H1 (cell line): Measurements from ENCODE around the gene UCN3. TPM values are rescaled to one million over a fixed set of nuclear protein-coding genes. Genes with fewer than 3 reads are reported as not detected.

Experiments used
- CTCF ChIA-PET: fragments of 300-600 bp; sonication (Branson Sonifier 250); formaldehyde crosslinking; loops from one replicate; lab custom pipeline; 2021; ENCODE audit not compliant: partially characterized antibody; lab: Charles Lee
- POLR2A ChIA-PET: fragments of 300-600 bp; sonication (Branson Sonifier 250); formaldehyde crosslinking; loops from one replicate; lab custom pipeline; 2021; ENCODE audit warnings: inconsistent platforms; ENCODE audit not compliant: partially characterized antibody; lab: Charles Lee
- DNase-seq, 2 experiments: peaks; one replicate each; pipeline versions ENCODE4 v3.0.0 to v3.0.0-alpha.2; 2010 to 2022; ENCODE audit warnings: low spot score in 2 of 2, low read depth in 1 of 2, mixed read lengths in 1 of 2
- FAIRE-seq: peaks from 2 replicates; lab custom pipeline; 2011; peaks lifted over from hg19 to GRCh38; lab: Jason Lieb, UNC
- H2AFZ ChIP-seq: 2 replicates; pipeline ENCODE4 v1.8.1; 2012; ENCODE audit warnings: low read length, inconsistent platforms
- H2AK5ac ChIP-seq: 2 replicates; pipeline ENCODE4 v1.6.1; 2013; ENCODE audit warnings: low read depth, low read length
- H2BK120ac ChIP-seq: replicated peaks from 2 replicates; pipeline ENCODE3; 2013; ENCODE audit warnings: low read depth, low read length, inconsistent platforms
- H2BK12ac ChIP-seq: 2 replicates; pipeline ENCODE4 v1.6.1; 2013; ENCODE audit warnings: low read depth, low read length
- H2BK15ac ChIP-seq: 2 replicates; pipeline ENCODE4 v1.6.1; 2013; ENCODE audit warnings: low read length
- H2BK20ac ChIP-seq: 2 replicates; pipeline ENCODE4 v1.6.1; 2013; ENCODE audit warnings: low read length
- H2BK5ac ChIP-seq: 2 replicates; pipeline ENCODE4 v1.6.1; 2013; ENCODE audit warnings: low read depth, low read length
- H3K14ac ChIP-seq: 2 replicates; pipeline ENCODE4 v1.6.1; 2013; ENCODE audit warnings: inconsistent platforms; ENCODE audit not compliant: insufficient read length
- H3K18ac ChIP-seq: 2 replicates; pipeline ENCODE4 v1.6.1; 2013; ENCODE audit warnings: low read length; ENCODE audit errors: extremely low read depth
- H3K23ac ChIP-seq: 2 replicates; pipeline ENCODE4 v1.6.1; 2013; ENCODE audit warnings: inconsistent platforms; ENCODE audit not compliant: insufficient read length
- H3K23me2 ChIP-seq: 2 replicates; pipeline ENCODE4 v1.6.1; 2013; ENCODE audit warnings: low read depth, low read length
- H3K27ac ChIP-seq: 2 replicates; pipeline ENCODE4 v1.6.1; 2011; ENCODE audit warnings: low read depth, low read length, inconsistent platforms
- H3K27me3 ChIP-seq, 4 experiments: replicated peaks in 1 of 4; 1 replicate in 1 of 4; 2 replicates in 3 of 4; pipeline versions ENCODE4 v1.6.1 to v1.8.1; 2011 to 2013; ENCODE audit warnings: low read length in 3 of 4, mild to moderate bottlenecking in 3 of 4, inconsistent platforms in 2 of 4, mixed read lengths in 2 of 4, moderate library complexity in 1 of 4; ENCODE audit not compliant: control insufficient read depth in 3 of 4, insufficient read depth in 3 of 4; ENCODE audit errors: extremely low read depth in 1 of 4
- H3K36me3 ChIP-seq, 4 experiments: 2 replicates each; pipeline versions ENCODE4 v1.6.1 to v1.8.1; 2011 to 2013; ENCODE audit warnings: mild to moderate bottlenecking in 4 of 4, low read length in 3 of 4, moderate library complexity in 2 of 4, control low read depth in 1 of 4, inconsistent platforms in 1 of 4; ENCODE audit not compliant: insufficient read depth in 4 of 4, control insufficient read depth in 2 of 4
- H3K4ac ChIP-seq: replicated peaks from 2 replicates; pipeline ENCODE3; 2013; ENCODE audit warnings: low read length, low read depth, mixed read lengths, inconsistent platforms; ENCODE audit not compliant: insufficient read length
- H3K4me1 ChIP-seq, 4 experiments: replicated peaks in 1 of 4; 1 replicate in 1 of 4; 2 replicates in 3 of 4; pipeline versions ENCODE4 v1.6.1 to v1.8.1; 2011 to 2013; ENCODE audit warnings: low read length in 3 of 4, inconsistent platforms in 2 of 4, mixed read lengths in 1 of 4; ENCODE audit not compliant: insufficient read depth in 4 of 4, control insufficient read depth in 3 of 4
- H3K4me2 ChIP-seq, 2 experiments: 2 replicates each; pipeline versions ENCODE4 v1.6.1 to v1.8.1; 2011 to 2013; ENCODE audit warnings: low read depth in 2 of 2, low read length in 2 of 2, control low read depth in 1 of 2, inconsistent platforms in 1 of 2, mild to moderate bottlenecking in 1 of 2; ENCODE audit not compliant: insufficient read depth in 1 of 2
- H3K4me3 ChIP-seq, 4 experiments: fragments of 200-600, 300-600 bp in 1 of 4; sonication (generic), shearing (Covaris generic), sonication (Bioruptor Twin) in 1 of 4; 2 replicates each; pipeline versions ENCODE4 v1.5.1 to v1.8.1; 2011 to 2016; ENCODE audit warnings: low read length in 4 of 4, low read depth in 3 of 4, control low read depth in 2 of 4, inconsistent platforms in 2 of 4, mild to moderate bottlenecking in 2 of 4, mixed read lengths in 1 of 4, moderate library complexity in 1 of 4; ENCODE audit not compliant: insufficient read depth in 2 of 4; ENCODE audit errors: extremely low read depth in 1 of 4
- H3K56ac ChIP-seq: replicated peaks from 2 replicates; pipeline ENCODE3; 2013; ENCODE audit warnings: low read depth, mild to moderate bottlenecking, mixed read lengths, low read length, inconsistent platforms; ENCODE audit not compliant: insufficient read length
- H3K79me1 ChIP-seq: 2 replicates; pipeline ENCODE4 v1.6.1; 2013; ENCODE audit warnings: low read depth, low read length, control low read depth
- H3K79me2 ChIP-seq, 2 experiments: 2 replicates each; pipeline versions ENCODE4 v1.6.1 to v1.8.1; 2012 to 2013; ENCODE audit warnings: low read length in 2 of 2, mild to moderate bottlenecking in 2 of 2, inconsistent platforms in 1 of 2; ENCODE audit not compliant: insufficient read depth in 2 of 2, control insufficient read depth in 1 of 2
- H3K9ac ChIP-seq, 4 experiments: replicated peaks in 1 of 4; 1 replicate in 1 of 4; 2 replicates in 3 of 4; pipeline versions ENCODE4 v1.6.1 to v1.8.1; 2011 to 2013; ENCODE audit warnings: low read depth in 3 of 4, low read length in 3 of 4, control low read depth in 2 of 4, mild to moderate bottlenecking in 2 of 4, moderate library complexity in 2 of 4, inconsistent platforms in 1 of 4; ENCODE audit errors: extremely low read depth in 1 of 4
- H3K9me3 ChIP-seq, 2 experiments: 2 replicates each; pipeline versions ENCODE4 v1.6.1 to v1.8.1; 2012 to 2013; ENCODE audit warnings: mild to moderate bottlenecking in 2 of 2, moderate library complexity in 2 of 2, control low read depth in 1 of 2, inconsistent platforms in 1 of 2, low read depth in 1 of 2, low read length in 1 of 2, mixed read lengths in 1 of 2; ENCODE audit not compliant: insufficient read depth in 2 of 2
- H4K20me1 ChIP-seq, 2 experiments: replicated peaks in 1 of 2; 2 replicates each; pipeline versions ENCODE3 to v1.8.1; 2011 to 2013; ENCODE audit warnings: inconsistent platforms in 2 of 2, low read length in 2 of 2, mild to moderate bottlenecking in 1 of 2; ENCODE audit not compliant: insufficient read depth in 2 of 2, control insufficient read depth in 1 of 2
- H4K5ac ChIP-seq: 2 replicates; pipeline ENCODE4 v1.6.1; 2013; ENCODE audit warnings: low read length, low read depth, mixed read lengths, inconsistent platforms; ENCODE audit not compliant: insufficient read length
- H4K8ac ChIP-seq: 2 replicates; pipeline ENCODE4 v1.8.0; 2013; ENCODE audit warnings: mild to moderate bottlenecking, moderate library complexity, low read length, inconsistent platforms; ENCODE audit not compliant: insufficient read depth; ENCODE audit errors: extremely low read depth
- H4K91ac ChIP-seq: replicated peaks from 2 replicates; pipeline ENCODE3; 2013; ENCODE audit warnings: low read length, mixed read lengths, inconsistent platforms; ENCODE audit not compliant: insufficient read length
- CBX5 ChIP-seq: fragments of 300-800, 300-1000 bp; sonication (generic); IDR thresholded peaks from 2 replicates; pipeline ENCODE4 v1.7.1; 2016; ENCODE audit warnings: antibody characterized with exemption, low read length, low read depth
- CEBPB ChIP-seq: IDR thresholded peaks from 2 replicates; pipeline ENCODE4 v1.6.1; 2012; ENCODE audit warnings: low read depth, low read length
- KDM5A ChIP-seq: fragments of 200-600 bp; IDR thresholded peaks from 2 replicates; pipeline ENCODE4 v1.7.1; 2012; ENCODE audit warnings: mild to moderate bottlenecking, low read length, inconsistent platforms, mixed read lengths
- NANOG ChIP-seq: IDR thresholded peaks from 2 replicates; pipeline ENCODE4 v1.6.1; 2011; ENCODE audit warnings: low read length, low read depth, mild to moderate bottlenecking, inconsistent platforms; ENCODE audit not compliant: insufficient read depth, poor library complexity, severe bottlenecking
- NRF1 ChIP-seq: IDR thresholded peaks from 2 replicates; pipeline ENCODE4 v1.6.1; 2011; ENCODE audit warnings: mild to moderate bottlenecking, low read depth, low read length, improper control_type of control experiment
- POU5F1 ChIP-seq: IDR thresholded peaks from 2 replicates; pipeline ENCODE4 v1.6.1; 2011; ENCODE audit warnings: low read depth, mild to moderate bottlenecking, low read length, moderate library complexity
- RAD21 ChIP-seq, 2 experiments: IDR thresholded peaks in 1 of 2; conservative IDR thresholded peaks in 1 of 2; 2 replicates each; pipeline ENCODE4 v1.6.1; 2011; ENCODE audit warnings: low read depth in 2 of 2, low read length in 2 of 2, improper control_type of control experiment in 1 of 2, inconsistent platforms in 1 of 2, mild to moderate bottlenecking in 1 of 2, moderate library complexity in 1 of 2
- RXRA ChIP-seq: IDR thresholded peaks from 2 replicates; pipeline ENCODE4 v1.6.1; 2011; ENCODE audit warnings: low read depth, mild to moderate bottlenecking, low read length, moderate library complexity; ENCODE audit not compliant: insufficient read depth
- SIRT6 ChIP-seq: IDR thresholded peaks from one replicate; pipeline ENCODE4 v1.7.1; 2012; ENCODE audit warnings: low read length, inconsistent platforms
- SP1 ChIP-seq: IDR thresholded peaks from 2 replicates; pipeline ENCODE4 v1.6.1; 2011; ENCODE audit warnings: low read depth, low read length
- SUZ12 ChIP-seq: fragments of 200-600 bp; sonication (generic); IDR thresholded peaks from 2 replicates; pipeline ENCODE4 v1.6.1; 2012; ENCODE audit warnings: mild to moderate bottlenecking, inconsistent platforms, low read length, moderate library complexity, mixed read lengths
- TBP ChIP-seq: IDR thresholded peaks from 2 replicates; pipeline ENCODE4 v1.6.1; 2011; ENCODE audit warnings: low read depth, low read length, improper control_type of control experiment
- YY1 ChIP-seq: IDR thresholded peaks from 2 replicates; pipeline ENCODE4 v1.6.1; 2011; ENCODE audit warnings: low read depth, mild to moderate bottlenecking, low read length
- polyA plus RNA-seq, 7 experiments: library from polyadenylated mRNA; depleted of rRNA in 3 of 7; stranded (reverse) in 5 of 7; unstranded in 2 of 7; fragments of >200 nt in 5 of 7; fragments of 200-250 nt in 2 of 7; gene quantifications; 1 replicate in 5 of 7; 2 replicates in 1 of 7; 4 replicates in 1 of 7; pipeline versions ENCODE4 v1.2.1 to v1.2.3, GENCODE V29; 2011 to 2013; ENCODE audit warnings: missing spikeins in 2 of 7, mixed read lengths in 2 of 7
- total RNA-seq: library from RNA; stranded (reverse); fragmentation: NEBNext Ultra II Directional; extraction: Animal tissue kit (Norgen Biotek cat#: 25700); gene quantifications from 2 replicates; pipeline ENCODE4 v1.2.1, GENCODE V29; 2021

Gene UCN3
- total and polyA plus RNA-seq, 2 of the 8 experiments (the other 6 are each of a cell fraction or from before 2014, with no cell fraction given): not detected

DNA sequence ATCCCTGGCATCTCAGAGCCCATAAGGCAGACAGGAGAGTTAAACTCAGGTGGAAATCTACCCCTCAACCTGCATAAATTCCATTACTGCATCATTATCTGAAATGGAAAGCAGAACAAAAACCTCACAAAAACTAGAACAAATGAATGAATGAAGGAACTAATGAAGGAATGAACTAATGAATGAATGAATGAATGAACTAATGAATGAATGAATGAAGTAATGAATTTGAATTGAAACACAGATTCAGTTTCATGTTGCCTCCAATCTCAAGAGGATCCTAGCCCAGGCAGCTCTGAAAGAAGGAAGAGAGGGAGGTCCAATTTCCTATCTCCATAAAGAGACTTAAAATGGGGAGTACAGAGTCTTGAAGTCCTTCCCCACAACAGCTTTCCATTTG is 1.9 kb upstream of the UCN3 start:
- H3K79me1 ChIP-seq: no peaks in the 10 kb centered on the region
- H3K9ac ChIP-seq: no peak overlapping the region
- no peaks in the 10 kb centered on the region for H3K23me2 ChIP-seq
- H2BK5ac ChIP-seq: no peak overlapping the region
- H3K23ac ChIP-seq: no peak overlapping the region
- no peak overlapping the region for H3K27ac ChIP-seq
- no peak for FAIRE-seq
- H3K14ac ChIP-seq: no peak overlapping the region
- POLR2A ChIA-PET: no interaction called here
- no peak overlapping the region for H3K4ac ChIP-seq
- H3K18ac ChIP-seq: no peak overlapping the region
- no peak overlapping the region for H3K56ac ChIP-seq
- H2AK5ac ChIP-seq: no peak overlapping the region
- no peaks in the 10 kb centered on the region for H3K36me3 ChIP-seq
- H2BK20ac ChIP-seq: no peak overlapping the region
- TF ChIP-seq YY1: no peak
- TF ChIP-seq KDM5A: no peak
- TF ChIP-seq RAD21 (IDR thresholded peaks at IDR 0.05 in 1 of 2, conservative IDR thresholded peaks at IDR 0.05 in 1 of 2; ENCODE audit: low read depth in 2 of 2, low read length in 2 of 2): no peak
- no peak for TF ChIP-seq NANOG
- no peak for TF ChIP-seq TBP
- no peak for TF ChIP-seq RXRA
- TF ChIP-seq POU5F1: no peak
- TF ChIP-seq SUZ12: no peak
- no peak for TF ChIP-seq CBX5
- no peak for TF ChIP-seq NRF1
- TF ChIP-seq SP1: no peak
- TF ChIP-seq CEBPB: no peak
- TF ChIP-seq SIRT6: no peak
- H4K20me1 ChIP-seq: no peaks in the 10 kb centered on the region
- no peaks in the 10 kb centered on the region for H3K4me1 ChIP-seq
- H4K91ac ChIP-seq: no peak overlapping the region
- H4K8ac ChIP-seq: no peak overlapping the region
- no peak overlapping the region for H2BK12ac ChIP-seq
- H3K4me3 ChIP-seq: no peak overlapping the region
- no peak overlapping the region for H2BK15ac ChIP-seq
- no peak overlapping the region for H2BK120ac ChIP-seq
- no peak overlapping the region for H2AFZ ChIP-seq
- no peaks in the 10 kb centered on the region for H3K79me2 ChIP-seq
- H3K27me3 ChIP-seq: no peaks in the 10 kb centered on the region; a peak in 1 of 7 replicates
- no peaks in the 10 kb centered on the region for H3K9me3 ChIP-seq
- H4K5ac ChIP-seq: no peak overlapping the region
- H3K4me2 ChIP-seq: no peak overlapping the region
- CTCF ChIA-PET: no interaction called here
- DNase-seq: no peak
